Measurements from ENCODE around the gene METAP1D.

The METAP1D gene

GRCh38 chr2:172091761-172092566 is 92.2 kb downstream of the METAP1D start:
- no peak for DNase-seq (ENCODE audit: low spot score)

- DNase-seq (ENCODE audit: low spot score): no peak
Measured at GRCh38 chr2:172092716-172093415, 93.1 kb downstream of the METAP1D start.

GRCh38 chr2:172093416-172094293 is 93.9 kb downstream of the METAP1D start:
- no peak for DNase-seq (ENCODE audit: low spot score)

- DNase-seq (ENCODE audit: low spot score): no peak
Measured at GRCh38 chr2:172094294-172095145, 94.8 kb downstream of the METAP1D start.

GRCh38 chr2:172095146-172095904 is 95.6 kb downstream of the METAP1D start:
- peak; percentile 40 for DNase-seq (ENCODE audit: low spot score)

GRCh38 chr2:172095905-172096625 is 96.3 kb downstream of the METAP1D start:
- no peak for DNase-seq (ENCODE audit: low spot score)

GRCh38 chr2:172096626-172097547 is 97.1 kb downstream of the METAP1D start:
- no peak for DNase-seq (ENCODE audit: low spot score)

- no peak for DNase-seq (ENCODE audit: low spot score)
Measured at GRCh38 chr2:172097557-172098131, 97.9 kb downstream of the METAP1D start.

- no peak for DNase-seq (ENCODE audit: low spot score)
Measured at GRCh38 chr2:172098287-172098649, 98.5 kb downstream of the METAP1D start.

GRCh38 chr2:172098650-172099471 is 99.1 kb downstream of the METAP1D start:
- DNase-seq (ENCODE audit: low spot score): no peak

GRCh38 chr2:172099472-172100079 is 99.8 kb downstream of the METAP1D start:
- DNase-seq (ENCODE audit: low spot score): no peak

- no peak for DNase-seq (ENCODE audit: low spot score)
Measured at GRCh38 chr2:172100080-172100934, 100.6 kb downstream of the METAP1D start.

- no peak for DNase-seq (ENCODE audit: low spot score)
Measured at GRCh38 chr2:172100935-172101820, 101.4 kb downstream of the METAP1D start.

GRCh38 chr2:172101821-172102390 is 102.2 kb downstream of the METAP1D start:
- no peak for DNase-seq (ENCODE audit: low spot score)

Measured in activated CD4-positive, alpha-beta T cell treated with anti-CD3 and anti-CD28 coated beads, Interleukin-2, Interleukin-4, amounts not matched to agents 100 ng/mL and 50 ng/mL, durations not matched to agents 16 hours and 8 hours (primary cell).